ENCODE results near the gene COL27A1.
"Not testable (repeated sequence)": the region's sequence is repeated elsewhere in the genome, so short reads cannot be mapped to it uniquely, and the experiment has no call there.

Gene COL27A1

DNA sequence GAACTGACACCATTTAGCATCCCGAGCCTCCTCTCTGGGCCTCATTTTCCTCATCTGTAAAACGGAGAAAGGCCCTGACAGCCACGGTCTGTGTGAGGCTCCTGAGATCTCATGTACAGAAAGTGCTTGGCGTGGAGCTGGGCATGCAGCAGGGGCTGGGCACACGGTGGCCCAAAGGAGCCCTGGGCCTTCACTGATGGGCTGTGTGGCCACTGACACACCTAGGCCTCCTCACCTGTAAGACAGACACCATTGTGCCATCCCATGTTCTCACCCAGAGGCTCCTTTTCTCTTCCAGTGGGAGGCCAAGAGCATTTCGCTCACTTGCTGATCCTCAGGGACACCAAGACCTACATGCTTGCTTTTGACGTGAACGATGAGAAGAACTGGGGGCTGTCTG is 169.2 kb downstream of the COL27A1 start:
- no peak for DNase-seq (ENCODE audit: low spot score)

DNA sequence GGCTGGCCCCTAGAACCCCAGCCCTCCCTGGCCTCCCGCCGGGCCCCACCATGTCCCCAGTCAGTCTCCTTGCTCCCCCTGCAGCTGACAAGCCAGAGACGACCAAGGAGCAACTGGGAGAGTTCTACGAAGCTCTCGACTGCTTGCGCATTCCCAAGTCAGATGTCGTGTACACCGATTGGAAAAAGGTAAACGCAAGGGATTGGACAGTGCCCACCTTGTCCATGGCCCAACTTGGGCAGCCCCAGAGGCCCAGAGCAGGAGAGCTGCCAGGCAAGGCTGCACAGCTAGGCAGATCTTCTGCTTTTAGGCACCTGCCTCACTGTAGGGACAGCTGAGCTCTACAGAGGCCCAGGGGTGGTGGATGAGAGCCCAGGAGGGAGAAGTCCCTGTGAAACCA is 169.6 kb downstream of the COL27A1 start:
- not testable (repeated sequence) for DNase-seq (ENCODE audit: low spot score)

DNA sequence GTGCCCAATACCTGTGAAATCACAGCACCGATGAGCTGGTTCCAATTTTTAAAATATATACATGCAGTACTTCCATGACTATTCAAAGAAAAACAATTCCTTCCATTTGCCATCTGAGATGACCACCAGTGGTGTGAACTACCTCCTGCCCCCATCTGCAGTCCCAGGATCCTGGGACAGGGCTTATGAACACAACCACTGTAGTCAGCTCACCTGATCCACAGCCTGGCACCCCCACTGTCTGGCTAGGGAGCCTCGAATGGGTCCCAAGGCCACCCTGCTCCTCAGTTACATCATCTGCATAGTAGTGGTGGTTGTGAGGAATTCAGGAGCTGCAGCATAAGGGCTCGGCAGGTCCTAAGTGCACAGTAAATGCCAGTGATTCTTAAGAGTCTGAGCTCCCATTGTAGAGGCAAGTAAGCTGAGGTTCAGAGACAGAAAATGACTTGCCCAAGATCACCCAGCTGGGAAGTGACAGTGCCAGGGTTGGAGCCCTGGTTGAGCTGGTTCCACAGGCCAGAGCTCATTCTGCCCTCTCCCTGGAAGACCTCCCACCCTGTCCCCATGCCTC is 170.4 kb downstream of the COL27A1 start:
- not testable (repeated sequence) for DNase-seq (ENCODE audit: low spot score)

DNA sequence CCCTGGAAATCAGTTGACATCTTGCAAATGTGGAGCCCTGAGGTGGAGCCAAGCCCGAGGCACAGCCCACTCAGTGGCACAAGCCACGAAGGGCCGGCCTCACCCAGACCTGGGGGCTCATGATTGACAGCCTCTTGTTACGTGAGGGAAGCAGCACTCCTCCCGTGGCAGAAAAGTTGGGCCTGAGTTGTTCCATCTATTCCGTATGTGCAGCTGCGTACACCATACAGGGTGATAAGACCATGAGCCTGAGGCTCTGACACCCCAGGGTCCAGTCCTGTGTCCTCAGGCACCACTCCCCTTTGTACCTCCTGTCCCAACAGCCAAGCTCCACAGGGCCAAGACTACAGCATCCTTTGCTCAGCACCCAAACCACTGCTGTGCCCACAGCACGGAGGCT is 172.4 kb downstream of the COL27A1 start:
- DNase-seq (ENCODE audit: low spot score): no peak

DNA sequence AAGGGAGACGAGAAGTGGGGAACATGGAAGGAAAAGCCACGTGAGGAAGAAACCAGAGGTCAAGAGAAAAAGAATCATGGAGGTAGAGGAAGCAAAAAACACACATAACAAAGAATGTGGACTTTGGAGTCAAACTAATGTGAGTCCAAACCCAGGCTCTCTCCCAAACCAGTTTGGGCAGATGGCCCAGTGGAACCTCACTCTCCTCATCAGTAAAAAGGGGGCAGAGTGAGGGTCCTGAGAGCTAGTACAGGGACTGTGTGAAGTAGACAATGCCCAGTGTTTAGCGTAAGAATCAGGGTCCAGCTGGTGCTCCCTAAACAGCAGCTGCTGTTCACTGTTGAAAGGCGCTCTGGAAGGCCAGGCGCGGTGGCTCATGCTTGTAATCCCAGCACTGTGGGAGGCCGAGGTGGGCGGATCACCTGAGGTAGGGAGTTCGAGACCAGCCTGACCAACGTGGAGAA is 173.1 kb downstream of the COL27A1 start:
- DNase-seq (ENCODE audit: low spot score): not testable (repeated sequence)

DNA sequence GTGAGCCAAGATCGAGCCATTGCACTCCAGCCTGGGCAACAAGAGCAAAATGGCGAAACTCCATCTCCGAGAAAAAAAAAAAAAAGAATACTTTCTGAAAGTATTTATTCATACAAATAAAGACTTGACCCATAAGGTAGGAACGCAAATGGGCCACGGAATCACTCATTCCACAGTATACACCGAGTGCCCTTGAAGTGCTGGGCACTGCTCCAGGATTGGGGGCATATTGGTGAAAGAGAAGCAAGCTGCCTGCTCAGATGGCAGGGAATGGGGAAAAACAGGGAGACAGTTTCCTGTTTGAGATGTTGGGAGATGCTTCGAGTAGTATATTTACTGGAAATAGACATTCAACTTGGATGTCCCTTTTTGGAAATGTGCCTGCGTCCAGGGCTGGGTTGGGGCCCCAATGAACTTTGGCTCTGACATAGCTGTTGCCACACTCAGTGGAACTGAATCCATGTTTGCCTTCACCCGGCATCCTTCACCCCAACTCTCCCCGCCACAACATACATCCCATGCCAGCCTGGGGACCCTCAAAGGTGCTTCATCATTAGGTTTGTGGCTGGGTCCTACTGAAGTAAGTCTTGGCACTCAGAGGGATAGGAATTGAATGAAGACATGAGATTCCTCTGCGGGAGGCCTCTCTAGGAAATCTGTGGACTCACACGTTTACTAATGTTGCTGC is 173.7 kb downstream of the COL27A1 start:
- DNase-seq (ENCODE audit: low spot score): not testable (repeated sequence)

- not testable (repeated sequence) for DNase-seq (ENCODE audit: low spot score)
Measured at GRCh38 chr9:114329625-114330022, 174.3 kb downstream of the COL27A1 start, which contains the start of gene ORM2. Gene ORM2 (plus strand): TSS chr9:114329869. CDS start chr9:114329905, 36 bp downstream.

DNA sequence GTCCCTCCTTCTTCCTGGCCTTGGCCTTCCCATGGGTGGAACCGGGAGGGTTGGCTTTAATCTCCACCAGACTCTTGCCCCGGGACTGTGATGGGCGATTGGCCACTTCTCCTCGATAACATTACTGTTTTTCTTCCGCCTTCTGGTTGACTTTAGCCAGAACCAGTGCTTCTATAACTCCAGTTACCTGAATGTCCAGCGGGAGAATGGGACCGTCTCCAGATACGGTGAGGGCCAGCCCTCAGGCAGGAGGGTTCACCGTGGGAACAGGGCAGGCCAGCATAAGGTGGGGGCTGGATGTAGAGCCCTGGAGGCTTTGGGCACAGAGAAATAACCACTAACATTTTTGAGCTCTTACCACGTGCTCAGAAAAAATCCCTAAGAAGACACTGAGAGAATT is 175.3 kb downstream of the COL27A1 start:
- no peak for DNase-seq (ENCODE audit: low spot score)

DNA sequence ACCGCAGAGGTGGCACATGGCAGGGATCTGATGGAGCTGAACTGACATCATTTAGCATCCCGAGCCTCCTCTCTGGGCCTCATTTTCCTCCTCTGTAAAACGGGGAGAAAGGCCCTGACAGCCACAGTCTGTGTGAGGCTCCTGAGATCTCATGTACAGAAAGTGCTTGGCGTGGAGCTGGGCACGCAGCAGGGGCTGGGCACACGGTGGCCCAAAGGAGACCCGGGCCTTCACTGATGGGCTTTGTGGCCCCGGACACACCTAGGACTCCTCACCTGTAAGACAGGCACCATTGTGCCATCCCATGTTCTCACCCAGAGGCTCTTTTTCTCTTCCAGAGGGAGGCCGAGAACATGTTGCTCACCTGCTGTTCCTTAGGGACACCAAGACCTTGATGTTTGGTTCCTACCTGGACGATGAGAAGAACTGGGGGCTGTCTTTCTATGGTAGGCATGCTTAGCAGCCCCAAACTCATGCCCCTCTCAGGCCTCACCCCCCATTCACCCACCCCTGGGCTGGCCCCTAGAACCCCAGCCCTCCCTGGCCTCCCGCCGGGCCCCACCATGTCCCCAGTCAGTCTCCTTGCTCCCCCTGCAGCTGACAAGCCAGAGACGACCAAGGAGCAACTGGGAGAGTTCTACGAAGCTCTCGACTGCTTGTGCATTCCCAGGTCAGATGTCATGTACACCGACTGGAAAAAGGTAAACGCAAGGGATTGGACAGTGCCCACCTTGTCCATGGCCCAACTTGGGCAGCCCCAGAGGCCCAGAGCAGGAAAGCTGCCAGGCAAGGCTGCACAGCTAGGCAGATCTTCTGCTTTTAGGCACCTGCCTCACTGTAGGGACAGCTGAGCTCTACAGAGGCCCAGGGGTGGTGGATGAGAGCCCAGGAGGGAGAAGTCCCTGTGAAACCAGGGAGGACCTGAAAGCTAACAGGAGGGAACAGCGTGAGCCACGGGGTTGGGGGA is 176.2 kb downstream of the COL27A1 start:
- DNase-seq (ENCODE audit: low spot score): not testable (repeated sequence)

DNA sequence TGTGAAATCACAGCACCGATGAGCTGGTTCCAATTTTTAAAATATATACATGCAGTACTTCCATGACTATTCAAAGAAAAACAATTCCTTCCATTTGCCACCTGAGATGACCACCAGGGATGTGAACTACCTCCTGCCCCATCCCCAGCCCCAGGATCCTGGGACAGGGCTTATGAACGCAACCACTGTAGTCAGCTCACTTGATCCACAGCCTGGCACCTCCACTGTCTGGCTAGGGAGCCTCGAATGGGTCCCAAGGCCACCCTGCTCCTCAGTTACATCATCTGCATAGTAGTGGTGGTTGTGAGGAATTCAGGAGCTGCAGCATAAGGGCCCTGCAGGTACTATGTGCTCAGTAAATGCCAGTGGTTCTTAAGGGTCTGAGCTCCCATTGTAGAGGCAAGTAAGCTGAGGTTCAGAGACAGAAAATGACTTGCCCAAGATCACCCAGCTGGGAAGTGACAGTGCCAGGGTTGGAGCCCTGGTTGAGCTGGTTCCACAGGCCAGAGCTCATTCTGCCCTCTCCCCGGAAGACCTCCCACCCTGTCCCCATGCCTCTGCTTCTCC is 177.2 kb downstream of the COL27A1 start:
- DNase-seq (ENCODE audit: low spot score): not testable (repeated sequence)

DNA sequence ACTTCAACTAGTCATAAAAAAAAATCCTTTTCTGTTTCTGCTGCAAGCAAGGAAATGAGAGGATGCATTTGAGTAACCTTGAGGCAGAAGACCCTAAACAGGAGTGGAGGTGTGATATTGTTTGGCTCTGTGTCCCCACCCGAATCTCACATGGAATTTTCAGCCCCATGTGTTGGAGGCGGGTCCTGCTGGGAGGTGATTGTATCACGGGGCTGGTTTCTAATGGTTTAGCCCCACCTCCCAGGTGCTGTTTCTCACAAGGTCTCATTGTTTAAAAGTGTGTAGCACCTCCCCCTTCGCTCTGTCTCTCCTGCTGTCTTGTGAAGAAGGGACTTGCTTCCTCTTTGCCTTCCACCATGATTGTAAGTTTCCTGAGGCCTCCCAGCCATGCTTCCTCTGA is 178.4 kb downstream of the COL27A1 start:
- DNase-seq (ENCODE audit: low spot score): not testable (repeated sequence)

- no peak for DNase-seq (ENCODE audit: low spot score)
Measured at GRCh38 chr9:114334490-114334889, 179.2 kb downstream of the COL27A1 start.

DNA sequence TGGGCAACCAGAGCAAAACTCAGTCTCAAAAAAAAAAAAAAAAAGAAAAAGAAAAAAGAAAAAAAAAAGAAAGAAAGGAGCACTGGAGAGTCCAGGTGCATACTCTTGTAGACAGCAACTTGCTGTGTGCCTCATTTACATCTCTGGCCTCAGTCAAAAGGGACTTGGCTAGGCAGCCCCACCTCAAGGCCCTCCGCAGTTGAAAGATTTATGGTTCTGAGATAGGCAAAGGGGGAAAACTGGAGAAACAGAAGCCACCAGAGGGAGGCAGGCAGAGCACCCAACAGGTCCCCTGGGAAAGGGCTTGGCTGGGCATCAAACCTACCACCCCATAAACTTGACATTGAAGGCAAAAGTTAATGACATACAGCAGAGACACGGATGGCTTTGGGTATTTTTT is 180.4 kb downstream of the COL27A1 start:
- DNase-seq (ENCODE audit: low spot score): no peak

- DNase-seq (ENCODE audit: low spot score): no peak
Measured at GRCh38 chr9:114336157-114336556, 180.8 kb downstream of the COL27A1 start.

DNA sequence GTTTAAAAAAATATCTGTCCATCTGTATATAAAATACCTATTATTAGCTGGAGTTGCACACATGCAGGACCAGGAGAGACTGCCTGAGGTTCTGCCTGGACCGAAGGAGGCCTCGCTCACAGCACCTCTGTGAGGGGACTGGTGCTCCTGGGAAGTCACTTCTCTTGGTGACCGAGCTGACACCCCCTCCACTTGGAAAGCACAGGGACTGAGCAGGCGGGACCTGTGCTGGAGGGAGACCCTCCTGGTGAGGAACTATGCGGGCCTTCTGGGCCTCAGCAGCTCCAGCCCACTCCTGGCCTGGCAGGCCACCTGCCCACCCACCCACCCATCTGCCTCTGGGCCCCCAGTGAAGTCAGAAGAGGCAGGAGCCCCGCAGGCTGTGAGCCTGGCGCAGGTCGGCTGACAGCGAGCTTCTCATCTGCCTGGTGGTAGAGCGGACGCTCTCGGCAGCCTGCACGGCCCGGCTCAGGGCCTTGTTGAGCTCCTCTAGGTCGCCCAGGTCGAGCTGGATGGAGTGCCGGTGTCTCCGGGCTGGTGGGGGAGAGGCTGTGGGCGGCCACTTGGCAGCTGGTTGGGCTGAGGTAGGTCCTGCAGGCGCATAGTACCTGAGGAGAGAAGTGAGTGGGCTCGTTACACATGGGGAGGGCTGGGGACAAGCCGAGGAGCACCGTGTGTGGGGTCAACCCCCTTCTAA is 181.5 kb downstream of the COL27A1 start:
- no peak for DNase-seq (ENCODE audit: low spot score)

GRCh38 chr9:114338187-114338586 is 182.8 kb downstream of the COL27A1 start:
- DNase-seq (ENCODE audit: low spot score): no peak

- peak; percentile 49 for DNase-seq (ENCODE audit: low spot score)
Measured at GRCh38 chr9:114339130-114339908, 184.0 kb downstream of the COL27A1 start.

DNA sequence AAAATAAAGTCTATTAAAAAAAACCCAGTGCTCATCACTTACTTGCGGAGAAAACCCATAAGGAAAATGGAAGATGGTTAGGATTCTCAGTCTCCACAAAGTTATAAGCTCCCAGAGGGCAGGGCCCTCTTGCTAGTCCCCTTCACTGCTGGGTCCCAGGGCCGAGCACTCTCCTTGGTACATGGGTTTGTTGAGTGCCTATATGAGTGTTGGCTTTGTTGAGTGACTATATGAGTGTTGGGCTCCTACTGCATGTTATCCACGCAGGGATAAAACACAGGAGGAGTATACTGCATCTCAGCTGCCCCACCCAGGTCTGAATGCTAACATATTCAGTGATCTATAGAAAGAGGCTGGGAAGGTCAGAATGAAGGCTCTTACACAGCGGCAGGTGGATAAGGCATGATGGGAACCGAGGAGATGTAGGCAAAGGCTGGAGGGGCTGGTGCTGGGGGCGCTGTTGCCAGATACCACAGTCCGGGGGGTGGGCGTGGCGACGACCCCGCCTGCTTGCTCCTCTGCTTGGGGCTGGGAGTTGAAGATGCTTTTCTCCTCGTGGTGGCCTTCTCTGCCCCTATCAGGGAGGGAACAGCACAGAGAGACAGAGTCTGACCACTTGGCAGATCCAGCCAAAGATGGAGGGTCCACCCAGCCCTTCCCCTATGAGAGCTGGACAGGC is 186.0 kb downstream of the COL27A1 start:
- DNase-seq (ENCODE audit: low spot score): no peak

DNA sequence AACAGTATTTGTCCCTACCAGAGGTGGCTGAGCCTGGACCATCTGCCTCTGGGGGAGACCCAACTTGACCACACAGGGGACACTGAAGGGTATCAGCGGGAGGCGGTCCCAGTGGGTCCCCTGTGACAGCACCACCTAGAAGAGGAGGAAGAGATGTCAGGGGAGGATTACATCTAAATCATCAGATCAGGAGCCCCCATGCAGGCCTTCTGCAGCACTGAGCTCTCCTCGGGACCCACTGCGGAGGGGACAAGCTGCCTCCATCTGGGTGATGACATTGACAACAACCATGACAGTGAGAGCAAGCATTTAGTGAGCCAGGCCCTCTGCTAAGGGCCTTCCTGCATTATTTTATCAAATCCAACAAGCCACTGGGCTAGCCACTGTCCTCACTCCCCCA is 186.7 kb downstream of the COL27A1 start:
- DNase-seq (ENCODE audit: low spot score): no peak

GRCh38 chr9:114342755-114343440 is 187.6 kb downstream of the COL27A1 start:
- DNase-seq (ENCODE audit: low spot score): no peak

All from activated CD4-positive, alpha-beta T cell treated with anti-CD3 and anti-CD28 coated beads, Interleukin-2, Interleukin-4, amounts not matched to agents 100 ng/mL and 50 ng/mL, durations not matched to agents 16 hours and 8 hours (primary cell).